SW480 (cell line): ENCODE measurements around the gene NTN1.
"Not testable (repeated sequence)": the region's sequence is repeated elsewhere in the genome, so short reads cannot be mapped to it uniquely, and the experiment has no call there.

ENCODE experiments used
- DNase-seq: peaks from one replicate; pipeline ENCODE4 v3.0.0-alpha.2; 2016; ENCODE audit warnings: low spot score

NTN1 gene

GRCh38 chr17:9124554-9124935 is 103.2 kb downstream of the NTN1 start:
- no peak for DNase-seq

GRCh38 chr17:9125722-9126121 is 104.4 kb downstream of the NTN1 start:
- no peak for DNase-seq

- no peak for DNase-seq
Observed at GRCh38 chr17:9127340-9127739, 106.0 kb downstream of the NTN1 start.

- DNase-seq, result no peak
Observed at GRCh38 chr17:9131371-9131770, 110.1 kb downstream of the NTN1 start.

GRCh38 chr17:9132291-9132690 is 111.0 kb downstream of the NTN1 start:
- no peak for DNase-seq

- no peak for DNase-seq
Observed at GRCh38 chr17:9132944-9133610, 111.8 kb downstream of the NTN1 start.

GRCh38 chr17:9138161-9138717 is 116.9 kb downstream of the NTN1 start:
- no peak for DNase-seq

DNA sequence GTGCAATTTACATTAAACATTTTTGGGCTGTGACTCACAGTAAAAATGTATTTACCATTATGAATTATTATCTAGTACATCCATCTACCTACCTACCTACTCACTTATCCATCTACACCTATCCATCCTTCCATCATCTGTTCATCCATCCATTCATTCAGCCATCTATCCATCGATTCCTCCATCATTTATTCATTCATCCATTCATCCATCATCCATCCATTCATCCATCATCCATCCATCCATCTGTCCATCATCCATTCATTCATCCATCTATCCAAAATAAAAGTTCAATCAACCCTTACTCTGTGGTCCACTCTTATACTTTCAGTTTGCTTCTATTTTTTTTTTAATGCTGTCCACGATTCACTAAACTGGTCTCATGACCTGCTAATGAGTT is 118.4 kb downstream of the NTN1 start:
- DNase-seq, result no peak

GRCh38 chr17:9140550-9141424 is 119.5 kb downstream of the NTN1 start:
- peak; percentile 41 for DNase-seq

DNA sequence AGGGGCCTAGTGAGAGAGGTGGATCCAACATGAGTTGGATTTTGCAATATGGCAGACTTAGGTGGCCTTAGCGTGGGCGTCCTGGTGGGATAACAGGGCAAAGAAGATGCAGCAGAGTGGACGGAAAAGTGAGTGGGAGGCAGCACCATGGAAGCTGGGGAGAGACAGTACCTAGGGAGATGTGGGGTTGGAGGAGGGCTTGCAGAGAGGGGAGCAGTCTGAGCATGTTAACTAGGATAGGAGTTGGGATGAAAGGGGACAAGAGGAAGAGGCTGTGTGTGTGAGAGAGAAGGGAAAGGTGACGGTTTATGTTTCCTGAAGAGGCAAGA is 120.1 kb downstream of the NTN1 start:
- no peak for DNase-seq

DNA sequence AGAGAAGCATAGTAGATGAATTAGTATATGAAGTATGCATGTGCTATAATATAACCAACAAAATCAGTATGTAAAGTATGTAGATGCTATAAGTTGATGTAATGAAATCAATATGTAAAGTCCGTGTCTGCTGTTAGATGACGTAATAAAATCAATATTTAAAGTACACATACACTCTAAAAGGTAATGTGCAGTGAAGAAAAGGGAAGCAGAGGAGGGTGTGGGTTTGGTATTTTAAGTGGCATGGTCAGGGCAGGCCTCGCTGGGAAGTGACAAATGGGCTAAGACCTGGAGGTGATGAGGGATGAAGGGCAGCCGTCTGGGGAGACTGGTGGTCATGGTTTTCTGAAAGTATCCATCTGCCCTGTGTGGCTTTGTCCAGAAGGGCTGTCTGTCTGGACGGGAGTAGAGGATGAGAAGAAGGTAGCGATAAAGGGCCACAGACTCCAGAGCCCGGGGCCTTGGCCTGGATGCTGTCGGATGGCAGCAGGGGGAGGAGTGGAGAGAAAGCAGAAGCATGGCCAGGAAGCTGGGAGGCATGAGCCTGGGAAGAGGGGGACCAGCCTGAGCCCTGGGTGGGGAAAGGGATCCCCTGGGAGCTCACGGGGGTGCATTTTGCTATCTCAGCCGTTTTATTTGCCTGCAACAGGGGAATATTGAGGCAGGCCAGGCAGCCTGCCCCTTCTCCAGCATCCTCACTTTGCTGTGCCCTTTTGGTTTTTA is 121.6 kb downstream of the NTN1 start:
- DNase-seq, result no peak

- no peak for DNase-seq
Observed at GRCh38 chr17:9144502-9145249, 123.4 kb downstream of the NTN1 start.

DNA sequence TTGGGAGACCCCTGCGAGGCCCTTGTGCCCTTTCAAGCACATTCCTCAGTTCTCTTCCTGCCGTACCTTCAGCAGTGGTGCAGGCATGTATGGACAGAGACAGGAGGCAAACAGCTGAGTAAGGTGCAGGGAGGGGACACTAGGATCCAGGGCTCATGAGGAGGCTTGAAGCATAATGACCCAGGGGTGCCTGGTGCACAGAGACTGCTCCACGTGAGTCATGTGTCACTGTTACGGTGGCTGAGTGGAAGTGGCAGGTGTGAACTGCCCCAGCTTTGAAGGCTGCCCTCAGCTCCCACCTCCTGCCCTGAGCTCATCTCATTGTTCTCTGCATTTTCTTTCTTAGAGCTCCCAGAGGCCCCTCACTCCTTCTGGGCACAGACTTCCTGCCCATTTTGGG is 124.8 kb downstream of the NTN1 start:
- no peak for DNase-seq

DNA sequence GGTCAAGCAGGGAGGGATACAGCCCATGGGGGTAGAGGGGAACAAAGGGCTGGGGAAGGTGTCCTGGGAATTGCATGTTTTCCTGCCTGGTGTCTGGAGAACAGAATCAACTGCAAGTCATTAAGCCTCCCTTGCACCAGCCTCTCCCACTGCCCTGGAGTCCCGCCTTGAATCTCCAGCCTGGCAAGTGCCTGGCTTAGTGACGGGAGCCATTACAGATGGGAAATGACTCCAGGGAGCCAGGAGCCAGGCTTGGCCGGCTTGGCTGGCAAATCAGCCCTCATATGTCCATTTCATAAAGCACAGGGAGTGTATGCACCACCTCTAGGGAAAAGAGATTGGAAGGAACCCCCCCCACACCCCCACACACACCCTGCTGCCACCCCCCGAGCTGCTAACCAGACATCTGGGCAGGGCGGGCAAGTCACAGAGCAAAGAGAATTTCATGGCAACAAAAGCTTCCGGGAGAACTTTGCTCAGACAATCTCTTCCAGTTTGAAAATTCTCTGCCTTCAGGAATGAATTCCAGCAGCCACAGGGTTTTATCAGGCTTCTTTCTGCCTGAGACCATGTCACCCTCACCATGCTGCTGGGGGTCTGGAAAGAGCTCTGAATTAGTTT is 127.7 kb downstream of the NTN1 start:
- DNase-seq, result no peak

DNA sequence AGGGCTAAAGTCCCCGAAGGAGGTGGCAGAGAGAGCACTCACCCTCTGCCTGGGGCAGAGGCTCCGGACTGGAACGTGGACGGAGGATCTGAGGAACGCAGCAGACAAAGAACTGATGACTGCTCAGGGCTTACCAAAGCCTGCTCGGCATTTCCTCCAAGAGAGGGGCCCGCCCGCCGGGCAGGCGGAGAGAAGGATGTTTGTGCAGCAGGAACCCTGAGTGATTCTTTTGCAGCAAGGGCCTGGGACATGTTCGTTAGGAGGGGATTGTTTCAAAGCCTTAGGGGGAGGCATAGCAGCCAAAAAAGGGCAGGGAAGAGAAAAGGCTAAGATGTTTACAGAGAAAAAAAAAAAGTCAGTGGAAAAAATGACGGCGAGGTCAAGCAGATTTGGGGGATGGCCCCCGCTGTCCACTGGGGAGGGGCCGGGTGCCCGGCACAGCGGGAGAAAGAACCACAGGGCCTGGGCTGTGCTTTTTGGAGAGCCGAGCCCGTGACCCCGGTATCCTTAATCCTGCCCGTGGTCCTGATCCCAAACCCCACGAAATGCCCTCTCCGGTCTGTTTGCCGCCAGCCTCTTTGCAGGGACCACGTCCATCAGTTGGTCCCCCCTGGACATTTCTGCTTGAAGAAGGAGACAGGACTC is 129.3 kb downstream of the NTN1 start:
- DNase-seq, result no peak

- DNase-seq, result no peak
Observed at GRCh38 chr17:9151091-9151490, 129.8 kb downstream of the NTN1 start.

DNA sequence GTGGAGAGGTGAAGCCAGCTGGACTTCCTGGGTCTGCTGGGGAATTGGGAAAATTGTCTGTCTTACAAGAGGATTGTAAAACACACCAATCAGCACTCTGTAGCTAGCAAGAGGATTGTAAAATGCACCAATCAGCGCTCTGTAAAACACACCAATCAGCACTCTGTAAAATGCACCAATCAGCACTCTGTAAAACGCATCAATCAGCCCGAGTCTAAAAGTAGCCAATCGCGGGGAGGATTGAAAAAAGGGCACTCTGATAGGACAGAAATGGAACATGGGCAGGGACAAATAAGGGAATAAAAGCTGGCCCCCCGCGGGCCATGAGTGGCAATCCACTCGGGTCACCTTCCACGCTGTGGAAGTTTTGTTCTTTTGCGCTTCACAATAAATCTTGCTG is 130.4 kb downstream of the NTN1 start:
- not testable (repeated sequence) for DNase-seq

DNA sequence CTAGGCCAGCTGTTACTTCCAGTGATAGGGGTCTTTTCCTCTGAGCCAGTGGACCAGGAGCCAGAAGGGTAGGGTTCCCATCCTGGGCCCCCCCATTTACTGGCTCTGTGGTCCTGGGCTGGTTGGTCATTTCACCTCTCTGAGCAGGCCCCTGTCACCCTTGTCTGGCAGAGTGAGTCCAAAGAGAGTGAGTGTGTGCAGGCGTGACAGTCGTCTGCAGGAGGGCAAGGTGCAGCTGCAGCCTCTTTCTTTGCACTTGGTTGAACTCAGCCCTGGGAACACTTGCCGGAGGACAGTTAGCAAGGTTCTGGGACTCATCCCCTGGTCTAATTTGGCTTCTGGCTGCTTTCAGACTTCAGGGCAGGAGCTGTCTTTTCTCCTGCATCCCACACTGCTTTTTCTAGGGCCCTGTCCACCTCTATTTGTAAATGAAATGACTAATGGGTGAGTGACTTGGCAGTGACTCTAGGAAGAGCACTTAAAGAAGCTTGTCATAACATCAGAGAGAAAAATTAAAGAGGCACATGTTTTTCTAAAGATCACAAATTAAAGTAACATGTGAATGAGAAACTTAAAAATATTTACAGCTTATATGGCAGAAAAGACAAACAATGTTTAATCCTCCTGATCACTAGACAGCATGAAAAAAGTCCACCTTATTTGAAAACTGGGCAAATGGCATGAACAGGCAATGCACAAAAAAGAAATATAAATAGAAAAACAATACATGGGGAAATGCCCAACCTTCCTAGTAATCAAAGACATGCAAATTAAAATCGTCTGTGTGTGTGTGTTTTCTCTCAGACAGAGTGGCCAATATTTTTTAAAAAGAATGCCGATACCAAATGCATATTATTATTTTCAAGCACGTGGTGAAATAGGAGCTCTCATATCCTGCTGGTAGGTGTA is 137.5 kb downstream of the NTN1 start:
- no peak for DNase-seq

- DNase-seq, result no peak
Observed at GRCh38 chr17:9162275-9162985, 141.1 kb downstream of the NTN1 start.
